GM12872 (cell line): Measurements from ENCODE around the gene DARS2.

Source experiments
- TF ChIP-seq, protein P1 (sequence below): IDR thresholded peaks from 3 replicates; pipeline ENCODE4 v1.5.1; 2011; ENCODE audit warnings: low read depth, mild to moderate bottlenecking, low read length, moderate library complexity; ENCODE audit not compliant: insufficient read depth

DARS2 gene, protein sequence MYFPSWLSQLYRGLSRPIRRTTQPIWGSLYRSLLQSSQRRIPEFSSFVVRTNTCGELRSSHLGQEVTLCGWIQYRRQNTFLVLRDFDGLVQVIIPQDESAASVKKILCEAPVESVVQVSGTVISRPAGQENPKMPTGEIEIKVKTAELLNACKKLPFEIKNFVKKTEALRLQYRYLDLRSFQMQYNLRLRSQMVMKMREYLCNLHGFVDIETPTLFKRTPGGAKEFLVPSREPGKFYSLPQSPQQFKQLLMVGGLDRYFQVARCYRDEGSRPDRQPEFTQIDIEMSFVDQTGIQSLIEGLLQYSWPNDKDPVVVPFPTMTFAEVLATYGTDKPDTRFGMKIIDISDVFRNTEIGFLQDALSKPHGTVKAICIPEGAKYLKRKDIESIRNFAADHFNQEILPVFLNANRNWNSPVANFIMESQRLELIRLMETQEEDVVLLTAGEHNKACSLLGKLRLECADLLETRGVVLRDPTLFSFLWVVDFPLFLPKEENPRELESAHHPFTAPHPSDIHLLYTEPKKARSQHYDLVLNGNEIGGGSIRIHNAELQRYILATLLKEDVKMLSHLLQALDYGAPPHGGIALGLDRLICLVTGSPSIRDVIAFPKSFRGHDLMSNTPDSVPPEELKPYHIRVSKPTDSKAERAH

DNA sequence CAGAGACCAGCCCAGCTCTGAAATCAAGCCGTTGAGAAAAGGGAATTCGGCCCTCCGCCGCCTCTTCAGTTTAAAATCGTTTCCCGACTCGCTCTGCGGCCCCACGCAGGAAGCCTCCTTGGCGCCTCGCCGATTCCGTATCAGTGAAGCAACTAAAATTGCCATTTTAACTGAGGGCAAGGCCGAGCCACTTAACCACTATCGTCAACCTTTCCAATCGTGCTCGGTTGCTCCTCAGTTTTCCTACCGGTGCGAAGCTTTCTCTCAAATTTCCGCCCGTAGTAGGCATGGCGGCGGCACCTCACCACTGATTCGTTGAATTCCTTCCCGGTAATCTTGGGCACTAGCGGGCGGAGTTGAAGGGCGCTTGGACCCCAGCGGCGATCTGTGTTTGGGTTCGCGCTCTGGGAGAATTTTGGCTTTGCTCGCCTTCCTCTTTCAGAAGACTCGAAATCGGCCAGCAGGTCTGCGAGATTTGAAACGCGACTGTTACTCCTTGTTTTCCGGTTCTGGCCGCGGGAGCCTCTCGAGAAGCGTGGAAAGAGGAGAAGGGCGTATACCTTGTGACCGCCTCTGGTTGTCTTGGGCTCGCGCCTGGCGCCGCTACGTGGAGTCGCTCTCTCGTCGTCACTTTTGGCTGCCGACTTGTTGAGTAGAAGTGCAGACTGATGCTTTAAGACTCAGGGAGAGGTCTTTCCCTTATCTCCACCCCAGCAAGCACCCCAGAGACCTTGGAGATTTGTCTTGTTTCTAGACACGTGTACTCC is at the start of gene DARS2, which contains the start of gene CENPL:
TSS of gene DARS2 (plus strand) at position 359 of the 767 bp plus-strand sequence. CDS start 557 bp downstream, outside the sequence.
TSS of gene CENPL (minus strand) at position 569 of the 767 bp plus-strand sequence. CDS start 13,584 bp downstream, outside the sequence.
- TF ChIP-seq, protein P1, sequence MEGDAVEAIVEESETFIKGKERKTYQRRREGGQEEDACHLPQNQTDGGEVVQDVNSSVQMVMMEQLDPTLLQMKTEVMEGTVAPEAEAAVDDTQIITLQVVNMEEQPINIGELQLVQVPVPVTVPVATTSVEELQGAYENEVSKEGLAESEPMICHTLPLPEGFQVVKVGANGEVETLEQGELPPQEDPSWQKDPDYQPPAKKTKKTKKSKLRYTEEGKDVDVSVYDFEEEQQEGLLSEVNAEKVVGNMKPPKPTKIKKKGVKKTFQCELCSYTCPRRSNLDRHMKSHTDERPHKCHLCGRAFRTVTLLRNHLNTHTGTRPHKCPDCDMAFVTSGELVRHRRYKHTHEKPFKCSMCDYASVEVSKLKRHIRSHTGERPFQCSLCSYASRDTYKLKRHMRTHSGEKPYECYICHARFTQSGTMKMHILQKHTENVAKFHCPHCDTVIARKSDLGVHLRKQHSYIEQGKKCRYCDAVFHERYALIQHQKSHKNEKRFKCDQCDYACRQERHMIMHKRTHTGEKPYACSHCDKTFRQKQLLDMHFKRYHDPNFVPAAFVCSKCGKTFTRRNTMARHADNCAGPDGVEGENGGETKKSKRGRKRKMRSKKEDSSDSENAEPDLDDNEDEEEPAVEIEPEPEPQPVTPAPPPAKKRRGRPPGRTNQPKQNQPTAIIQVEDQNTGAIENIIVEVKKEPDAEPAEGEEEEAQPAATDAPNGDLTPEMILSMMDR = no peak

DNA sequence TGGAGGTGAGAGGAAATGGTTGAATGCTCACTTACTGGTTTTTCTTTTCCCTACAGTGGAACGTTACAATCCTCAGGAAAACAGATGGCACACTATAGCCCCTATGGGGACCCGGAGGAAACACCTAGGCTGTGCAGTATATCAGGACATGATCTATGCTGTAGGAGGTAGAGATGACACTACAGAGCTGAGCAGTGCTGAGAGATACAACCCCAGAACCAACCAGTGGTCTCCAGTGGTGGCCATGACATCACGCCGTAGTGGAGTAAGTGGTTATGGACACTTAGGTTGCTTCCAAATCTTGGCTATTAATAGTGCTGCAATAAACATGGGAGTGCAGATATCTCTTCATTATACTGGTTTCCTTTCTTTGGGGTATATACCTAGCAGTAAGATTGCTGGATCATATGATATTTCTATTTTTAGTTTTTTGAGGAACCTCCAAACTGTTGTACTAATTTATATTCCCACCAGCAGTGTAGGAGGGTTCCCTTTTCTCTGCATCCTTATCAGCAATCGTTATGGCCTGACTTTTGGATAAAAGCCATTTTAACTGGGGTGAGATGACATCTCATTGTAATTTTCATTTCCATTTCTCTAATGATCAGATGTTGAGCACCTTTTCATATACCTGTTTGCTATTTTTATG is 48.8 kb upstream of the DARS2 start:
- TF ChIP-seq, protein P1 = no peak

DNA sequence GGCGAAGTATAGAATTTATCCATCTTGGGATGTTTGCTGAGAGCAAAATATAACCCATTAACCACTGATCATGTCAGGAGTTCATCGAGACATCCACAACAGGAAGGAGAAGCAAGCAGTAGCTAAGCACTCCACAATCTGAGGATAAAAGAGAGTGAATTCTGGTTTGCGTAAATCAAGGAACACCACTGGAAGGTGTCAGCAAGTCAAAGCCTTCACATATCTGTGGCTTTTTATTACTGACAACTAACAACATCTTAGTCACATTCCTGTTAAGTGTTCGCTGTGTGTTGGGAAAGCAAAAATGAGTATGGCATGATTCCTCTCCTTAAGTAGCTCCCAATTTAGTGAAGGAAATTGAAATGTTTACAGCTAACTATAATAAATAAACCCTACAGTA is 44.5 kb upstream of the DARS2 start:
- TF ChIP-seq, protein P1 = no peak

DNA sequence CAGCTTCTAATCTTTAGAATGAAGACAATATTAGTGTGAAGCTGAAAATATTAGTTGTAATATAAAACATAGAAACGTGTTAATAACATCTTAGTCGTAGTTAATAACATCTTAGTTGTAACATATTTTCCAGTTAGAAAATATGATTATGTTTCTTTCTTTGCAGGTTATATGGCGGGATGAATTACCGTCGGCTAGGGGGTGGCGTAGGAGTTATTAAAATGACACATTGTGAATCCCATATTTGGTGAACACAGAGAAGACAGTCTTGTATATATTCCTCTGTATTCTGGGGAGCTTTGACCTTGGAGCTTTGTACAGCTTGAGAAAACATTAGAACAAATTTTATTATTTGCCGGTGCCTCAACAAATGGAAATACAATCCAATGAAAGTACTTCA is 39.5 kb upstream of the DARS2 start:
- TF ChIP-seq, protein P1 = no peak

- TF ChIP-seq, protein P1 = no peak
These were observed 34.6 kb upstream of the DARS2 start for GRCh38 chr1:173789841-173790240.

GRCh38 chr1:173798078-173798477 is 26.4 kb upstream of the DARS2 start:
- TF ChIP-seq, protein P1 = no peak

DNA sequence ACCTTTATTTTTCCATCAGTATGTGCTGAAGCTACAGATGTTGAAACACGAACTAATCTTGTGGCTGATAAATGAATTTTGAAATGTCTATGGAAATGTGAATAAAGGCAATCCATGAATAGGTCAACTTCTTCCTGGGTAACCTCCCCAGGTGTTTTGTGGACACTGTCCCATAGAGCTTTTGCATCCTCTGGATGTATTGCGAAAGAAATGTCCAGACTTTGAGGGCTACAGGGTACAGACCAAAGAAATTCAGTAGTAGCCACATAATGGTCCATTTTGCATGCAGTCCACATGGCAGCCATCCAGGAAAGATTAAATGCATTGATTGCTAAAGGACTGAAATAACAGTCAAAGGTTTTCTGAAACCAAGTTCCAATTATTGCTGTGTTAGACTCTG is 21.5 kb upstream of the DARS2 start:
- TF ChIP-seq, protein P1 = no peak
